Neuronal stem cell (in vitro differentiated cells): ENCODE measurements around the gene MAN2B1.

ENCODE experiments used
- DNase-seq: peaks from one replicate; pipeline ENCODE4 v3.0.0-alpha.2; 2013; ENCODE audit warnings: low spot score
- H2AFZ ChIP-seq: one replicate; pipeline ENCODE4 v1.6.1; 2013; ENCODE audit warnings: mild to moderate bottlenecking, low read length, inconsistent platforms
- H2AK5ac ChIP-seq: 2 replicates; pipeline ENCODE4 v1.6.1; 2013; ENCODE audit warnings: low read depth, mild to moderate bottlenecking, inconsistent platforms, low read length, moderate library complexity, mixed read lengths
- H2BK120ac ChIP-seq: 2 replicates; pipeline ENCODE4 v1.6.1; 2013; ENCODE audit warnings: low read depth, mild to moderate bottlenecking, inconsistent platforms, low read length, moderate library complexity, mixed read lengths
- H2BK12ac ChIP-seq: one replicate; pipeline ENCODE4 v1.6.1; 2013; ENCODE audit warnings: low read length, inconsistent platforms
- H2BK15ac ChIP-seq: 2 replicates; pipeline ENCODE4 v1.6.1; 2013; ENCODE audit warnings: mild to moderate bottlenecking, low read length, inconsistent platforms, mixed read lengths
- H2BK5ac ChIP-seq: one replicate; pipeline ENCODE4 v1.6.1; 2013; ENCODE audit warnings: inconsistent platforms, mild to moderate bottlenecking, low read length, moderate library complexity
- H3K14ac ChIP-seq: one replicate; pipeline ENCODE4 v1.6.1; 2013; ENCODE audit warnings: low read length, inconsistent platforms
- H3K18ac ChIP-seq: 2 replicates; pipeline ENCODE4 v1.6.1; 2013; ENCODE audit warnings: low read length, inconsistent platforms
- H3K23ac ChIP-seq: 2 replicates; pipeline ENCODE4 v1.6.1; 2013; ENCODE audit warnings: low read depth, mild to moderate bottlenecking, mixed read lengths, low read length, inconsistent platforms; ENCODE audit not compliant: poor library complexity
- H3K27ac ChIP-seq: replicated peaks from 3 replicates; pipeline ENCODE4 v1.5.1; 2013; ENCODE audit warnings: low read length, inconsistent platforms
- H3K27me3 ChIP-seq, 3 experiments: 2 replicates each; pipeline ENCODE4 v1.6.1; 2013; ENCODE audit warnings: low read length in 3 of 3, mild to moderate bottlenecking in 2 of 3, inconsistent platforms in 1 of 3, low read depth in 1 of 3, mixed read lengths in 1 of 3, moderate library complexity in 1 of 3; ENCODE audit not compliant: control insufficient read depth in 3 of 3, insufficient read depth in 3 of 3
- H3K36me3 ChIP-seq, 2 donors: replicated peaks in 1 of 2; 2 replicates each; pipeline ENCODE4 v1.6.1; 2013; ENCODE audit warnings: low read length in 2 of 2; ENCODE audit not compliant: control insufficient read depth in 2 of 2, insufficient read depth in 2 of 2
- H3K4ac ChIP-seq: 2 replicates; pipeline ENCODE4 v1.6.1; 2013; ENCODE audit warnings: inconsistent platforms, mild to moderate bottlenecking, low read length, moderate library complexity
- H3K4me1 ChIP-seq, 2 donors: 1 replicate in 1 of 2; 2 replicates in 1 of 2; pipeline ENCODE4 v1.6.1; 2013; ENCODE audit warnings: low read length in 2 of 2, low read depth in 1 of 2; ENCODE audit not compliant: control insufficient read depth in 2 of 2, insufficient read depth in 1 of 2
- H3K4me2 ChIP-seq: one replicate; pipeline ENCODE4 v1.6.1; 2013; ENCODE audit warnings: mild to moderate bottlenecking, low read length, inconsistent platforms; ENCODE audit not compliant: insufficient read depth, poor library complexity, severe bottlenecking
- H3K4me3 ChIP-seq, 2 donors: 2 replicates each; pipeline ENCODE4 v1.5.1; 2013; ENCODE audit warnings: low read length in 2 of 2, mild to moderate bottlenecking in 2 of 2, inconsistent platforms in 1 of 2, moderate library complexity in 1 of 2
- H3K79me1 ChIP-seq: one replicate; pipeline ENCODE4 v1.6.1; 2013; ENCODE audit warnings: low read depth, mild to moderate bottlenecking, inconsistent platforms, low read length, moderate library complexity
- H3K9ac ChIP-seq: one replicate; pipeline ENCODE4 v1.6.1; 2013; ENCODE audit warnings: mild to moderate bottlenecking, low read depth, low read length, inconsistent platforms; ENCODE audit not compliant: poor library complexity
- H3K9me3 ChIP-seq, 2 donors: replicated peaks in 1 of 2; 2 replicates each; pipeline versions ENCODE3 to v1.6.1; 2013; ENCODE audit warnings: low read length in 2 of 2, mild to moderate bottlenecking in 2 of 2, inconsistent platforms in 1 of 2, low read depth in 1 of 2, mixed read lengths in 1 of 2, moderate library complexity in 1 of 2; ENCODE audit not compliant: control insufficient read depth in 2 of 2, insufficient read depth in 1 of 2
- H4K8ac ChIP-seq: one replicate; pipeline ENCODE4 v1.6.1; 2013; ENCODE audit warnings: low read depth, mild to moderate bottlenecking, inconsistent platforms, low read length, moderate library complexity
- H4K91ac ChIP-seq: one replicate; pipeline ENCODE4 v1.6.1; 2013; ENCODE audit warnings: low read length, low read depth, mild to moderate bottlenecking, inconsistent platforms; ENCODE audit not compliant: poor library complexity
- WGBS, 2 donors: extraction: QIAGEN DNeasy Blood & Tissue Kit; methylation state at CpG; one replicate each; pipeline ENCODE4 v1.1.7; 2013; ENCODE audit warnings: missing lambda C conversion rate in 2 of 2, mixed read lengths in 1 of 2; ENCODE audit not compliant: insufficient read length in 2 of 2, insufficient replicate concordance in 1 of 2; ENCODE audit errors: extremely low coverage in 2 of 2; 5-methylcytosine and 5-hydroxymethylcytosine counted together

MAN2B1 gene

DNA sequence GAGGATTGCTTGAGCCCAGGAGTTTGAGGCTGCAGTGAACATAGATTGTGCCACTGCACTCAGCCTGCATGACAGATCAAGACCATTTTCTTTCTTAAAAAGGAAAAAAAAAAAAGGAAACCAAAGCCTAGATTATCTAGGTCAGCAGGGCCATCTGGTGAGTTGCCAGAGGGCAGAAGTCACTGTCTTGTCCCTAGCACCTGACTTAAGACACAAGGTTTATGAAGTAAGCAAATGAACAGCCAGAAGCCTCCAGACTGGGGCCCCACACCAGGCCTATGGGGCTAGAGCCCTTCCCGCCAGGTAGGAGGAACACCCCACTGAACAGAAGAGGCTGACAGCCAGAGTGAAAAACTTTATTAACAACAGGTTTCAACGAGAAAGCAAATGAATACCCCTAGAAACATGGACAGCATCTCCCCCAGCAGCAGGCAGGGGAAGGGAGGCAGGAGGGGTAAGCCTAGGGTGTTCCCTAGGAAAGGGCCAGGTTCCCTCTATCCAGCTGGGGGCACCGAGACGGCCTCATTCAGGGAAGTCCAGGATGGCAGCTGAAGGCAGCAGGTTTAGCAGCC, 1.3 kb upstream of the MAN2B1 start:
- Histone ChIP-seq H3K18ac (no peak overlapping the region), H3K27ac (no peak overlapping the region), H3K4me3 (peak overlapping the region; percentile 78 to 92), H2BK120ac (no peak overlapping the region), H3K23ac (peak overlapping the region; percentile 75), H2BK15ac (no peak overlapping the region), H3K79me1 (peaks cover 26% of the 10 kb centered on the region), H2AFZ (no peak overlapping the region), H2BK5ac (no peak overlapping the region), H2BK12ac (no peak overlapping the region), H2AK5ac (peak overlapping the region; percentile 95), H3K9me3 (no peaks in the 10 kb centered on the region), H3K9ac (peak overlapping the region; percentile 7), H4K91ac (no peak overlapping the region), H3K4me2 (peak overlapping the region; percentile 29), H3K4ac (no peak overlapping the region), H3K4me1 (peaks cover 17 to 25% of the 10 kb centered on the region in 2 donors), H3K36me3 (peaks cover 29 to 55% of the 10 kb centered on the region in 2 donors), H3K14ac (no peak overlapping the region), H4K8ac (no peak overlapping the region), H3K27me3 (no peaks in the 10 kb centered on the region)
- DNase-seq = no peak
- no CpG with 5 or more reads among the region's 4 CpGs for WGBS, 2 donors

DNA sequence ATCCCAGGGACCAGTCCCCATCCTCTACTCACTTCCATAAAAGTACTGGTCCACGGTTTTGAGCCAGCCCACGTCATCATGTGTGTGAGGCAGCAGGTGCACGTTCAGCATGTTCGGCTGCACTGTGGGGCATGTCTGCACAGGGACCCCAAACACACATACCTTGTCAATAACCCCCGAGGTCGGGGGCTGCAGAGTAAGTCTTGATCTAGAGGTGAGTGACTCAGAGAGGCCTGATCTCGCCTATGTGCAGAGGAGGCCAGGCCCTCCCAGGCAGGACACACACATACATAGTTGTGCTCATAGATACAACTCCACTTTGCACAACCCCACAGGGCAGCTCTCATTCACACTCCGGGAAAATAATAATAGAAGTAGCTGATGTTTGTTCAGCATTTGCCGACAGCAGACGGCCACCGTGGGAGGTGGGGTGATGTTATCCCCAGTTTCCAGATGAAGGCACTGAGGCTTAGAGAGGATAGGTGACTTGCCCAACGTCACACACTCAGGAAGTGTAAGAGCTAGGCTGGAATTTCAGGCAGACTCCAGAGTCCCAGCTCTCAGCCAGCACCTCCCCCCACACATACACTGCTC, 774 bp downstream of the MAN2B1 start:
- H2BK5ac ChIP-seq = peak overlapping the region; percentile 16
- H3K27ac ChIP-seq = no peak overlapping the region
- WGBS, 2 donors = no CpG with 5 or more reads among the region's 12 CpGs
- no peak overlapping the region for H4K91ac ChIP-seq
- peak overlapping the region; percentile 29 for H4K8ac ChIP-seq
- H3K4me2 ChIP-seq = peak overlapping the region; percentile 55
- H3K4me3 ChIP-seq = peak overlapping the region; percentile 67 to 88
- H3K14ac ChIP-seq = no peak overlapping the region
- no peak for DNase-seq
- H3K27me3 ChIP-seq = no peaks in the 10 kb centered on the region
- peaks cover 17 to 25% of the 10 kb centered on the region in 2 donors for H3K4me1 ChIP-seq
- H2BK15ac ChIP-seq = no peak overlapping the region
- H2BK12ac ChIP-seq = no peak overlapping the region
- H3K4ac ChIP-seq = no peak overlapping the region
- H3K23ac ChIP-seq = no peak overlapping the region
- H3K9ac ChIP-seq = peak overlapping the region; percentile 90
- peaks cover 28 to 58% of the 10 kb centered on the region in 2 donors for H3K36me3 ChIP-seq
- H3K79me1 ChIP-seq = peaks cover 24% of the 10 kb centered on the region
- H3K9me3 ChIP-seq = no peaks in the 10 kb centered on the region
- peak overlapping the region; percentile 5 for H3K18ac ChIP-seq
- no peak overlapping the region for H2BK120ac ChIP-seq
- H2AFZ ChIP-seq = peak overlapping the region; percentile 92
- no peak overlapping the region for H2AK5ac ChIP-seq

GRCh38 chr19:12665281-12665573, 1.3 kb downstream of the MAN2B1 start:
- Histone ChIP-seq H4K91ac (no peak overlapping the region), H3K18ac (no peak overlapping the region), H3K4me2 (no peak overlapping the region), H2BK120ac (no peak overlapping the region), H3K23ac (no peak overlapping the region), H3K14ac (no peak overlapping the region), H3K4ac (no peak overlapping the region), H3K36me3 (peaks cover 28 to 57% of the 10 kb centered on the region in 2 donors), H2BK12ac (no peak overlapping the region), H3K27me3 (no peaks in the 10 kb centered on the region), H3K9me3 (no peaks in the 10 kb centered on the region), H3K79me1 (peaks cover 21% of the 10 kb centered on the region), H2BK15ac (no peak overlapping the region), H2BK5ac (no peak overlapping the region), H3K27ac (no peak overlapping the region), H4K8ac (no peak overlapping the region), H3K9ac (no peak overlapping the region), H2AK5ac (no peak overlapping the region), H3K4me1 (peaks cover 14 to 20% of the 10 kb centered on the region in 2 donors), H2AFZ (no peak overlapping the region), H3K4me3 (peak overlapping the region in 1 of 2 donors; percentile 67)
- no CpG with 5 or more reads among the region's 10 CpGs for WGBS, 2 donors
- DNase-seq = no peak

- peaks cover 31 to 62% of the 10 kb centered on the region in 2 donors for H3K36me3 ChIP-seq
These were observed 1.9 kb downstream of the MAN2B1 start for GRCh38 chr19:12664406-12665280.

More at GRCh38 chr19:12664406-12665280, 1.9 kb downstream of the MAN2B1 start:
- H3K14ac ChIP-seq = no peak overlapping the region
- peaks cover 16% of the 10 kb centered on the region for H3K79me1 ChIP-seq
- no peak overlapping the region for H3K4me2 ChIP-seq
- H4K8ac ChIP-seq = no peak overlapping the region
- no peak overlapping the region for H3K4ac ChIP-seq
- H3K4me3 ChIP-seq = peak overlapping the region in 1 of 2 donors; percentile 67
- H2BK120ac ChIP-seq = no peak overlapping the region
- no peak overlapping the region for H2BK5ac ChIP-seq
- peak overlapping the region; percentile 13 for H3K9ac ChIP-seq
- peak overlapping the region; percentile 60 for H3K23ac ChIP-seq
- no CpG with 5 or more reads among the region's 29 CpGs for WGBS, 2 donors
- H4K91ac ChIP-seq = no peak overlapping the region
- no peak overlapping the region for H2AFZ ChIP-seq
- H2AK5ac ChIP-seq = no peak overlapping the region
- no peak overlapping the region for H2BK15ac ChIP-seq
- no peak for DNase-seq
- no peaks in the 10 kb centered on the region for H3K27me3 ChIP-seq
- H3K18ac ChIP-seq = no peak overlapping the region
- H3K4me1 ChIP-seq = peaks cover 11 to 17% of the 10 kb centered on the region in 2 donors
- no peaks in the 10 kb centered on the region for H3K9me3 ChIP-seq
- no peak overlapping the region for H2BK12ac ChIP-seq
- H3K27ac ChIP-seq = no peak overlapping the region
